Neural cell (in vitro differentiated cells): ENCODE results near the gene SUV39H1.
"Not testable (repeated sequence)": the region's sequence is repeated elsewhere in the genome, so short reads cannot be mapped to it uniquely, and the experiment has no call there.

Experiments
- CTCF ChIP-seq: fragments of 450-650 bp; IDR thresholded peaks from 2 replicates; pipeline ENCODE4 v1.5.1; 2014; ENCODE audit warnings: antibody characterized with exemption, mild to moderate bottlenecking, moderate library complexity; ENCODE audit not compliant: poor library complexity, severe bottlenecking
- TF ChIP-seq, protein P1 (sequence below): IDR thresholded peaks from 2 replicates; pipeline ENCODE4 v1.6.1; 2012; ENCODE audit warnings: borderline replicate concordance

DNA sequence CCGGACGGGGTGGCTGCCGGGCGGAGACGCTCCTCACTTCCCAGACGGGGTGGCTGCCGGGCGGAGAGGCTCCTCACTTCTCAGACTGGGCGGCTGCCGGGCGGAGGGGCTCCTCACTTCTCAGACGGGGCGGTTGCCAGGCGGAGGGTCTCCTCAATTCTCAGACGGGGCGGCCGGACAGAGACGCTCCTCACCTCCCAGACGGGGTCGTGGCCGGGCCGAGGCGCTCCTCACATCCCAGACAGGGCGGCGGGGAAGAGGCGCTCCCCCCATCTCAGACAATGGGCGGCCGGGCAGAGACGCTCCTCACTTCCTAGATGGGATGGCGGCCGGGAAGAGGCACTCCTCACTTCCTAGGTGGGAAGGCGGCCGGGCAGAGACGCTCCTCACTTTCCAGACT, 36.8 kb upstream of the SUV39H1 start:
- TF ChIP-seq, protein P1, sequence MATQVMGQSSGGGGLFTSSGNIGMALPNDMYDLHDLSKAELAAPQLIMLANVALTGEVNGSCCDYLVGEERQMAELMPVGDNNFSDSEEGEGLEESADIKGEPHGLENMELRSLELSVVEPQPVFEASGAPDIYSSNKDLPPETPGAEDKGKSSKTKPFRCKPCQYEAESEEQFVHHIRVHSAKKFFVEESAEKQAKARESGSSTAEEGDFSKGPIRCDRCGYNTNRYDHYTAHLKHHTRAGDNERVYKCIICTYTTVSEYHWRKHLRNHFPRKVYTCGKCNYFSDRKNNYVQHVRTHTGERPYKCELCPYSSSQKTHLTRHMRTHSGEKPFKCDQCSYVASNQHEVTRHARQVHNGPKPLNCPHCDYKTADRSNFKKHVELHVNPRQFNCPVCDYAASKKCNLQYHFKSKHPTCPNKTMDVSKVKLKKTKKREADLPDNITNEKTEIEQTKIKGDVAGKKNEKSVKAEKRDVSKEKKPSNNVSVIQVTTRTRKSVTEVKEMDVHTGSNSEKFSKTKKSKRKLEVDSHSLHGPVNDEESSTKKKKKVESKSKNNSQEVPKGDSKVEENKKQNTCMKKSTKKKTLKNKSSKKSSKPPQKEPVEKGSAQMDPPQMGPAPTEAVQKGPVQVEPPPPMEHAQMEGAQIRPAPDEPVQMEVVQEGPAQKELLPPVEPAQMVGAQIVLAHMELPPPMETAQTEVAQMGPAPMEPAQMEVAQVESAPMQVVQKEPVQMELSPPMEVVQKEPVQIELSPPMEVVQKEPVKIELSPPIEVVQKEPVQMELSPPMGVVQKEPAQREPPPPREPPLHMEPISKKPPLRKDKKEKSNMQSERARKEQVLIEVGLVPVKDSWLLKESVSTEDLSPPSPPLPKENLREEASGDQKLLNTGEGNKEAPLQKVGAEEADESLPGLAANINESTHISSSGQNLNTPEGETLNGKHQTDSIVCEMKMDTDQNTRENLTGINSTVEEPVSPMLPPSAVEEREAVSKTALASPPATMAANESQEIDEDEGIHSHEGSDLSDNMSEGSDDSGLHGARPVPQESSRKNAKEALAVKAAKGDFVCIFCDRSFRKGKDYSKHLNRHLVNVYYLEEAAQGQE = not testable (repeated sequence)
- not testable (repeated sequence) for TF ChIP-seq CTCF
